Activated naive CD4-positive, alpha-beta T cell treated with anti-CD3 and anti-CD28 coated beads for 36 hours (primary cell): ENCODE measurements around the gene KCNQ1. TPM values are rescaled to one million over a fixed set of nuclear protein-coding genes. Genes with fewer than 3 reads are reported as not detected.

ENCODE experiments used
- CTCF ChIA-PET: fragments of 350-600 bp; sonication (Branson Sonifier 250); formaldehyde crosslinking; loops from one replicate; lab custom pipeline; 2021; ENCODE audit warnings: antibody characterized with exemption; lab: Charles Lee
- DNase-seq: peaks from one replicate; pipeline ENCODE4 v3.0.0-alpha.2; 2020
- H3K27ac Mint-ChIP-seq: one replicate; pipeline ENCODE4 v1.8.0; 2021; ENCODE audit warnings: mild to moderate bottlenecking, mixed read lengths
- H3K27me3 Mint-ChIP-seq: one replicate; pipeline ENCODE4 v1.8.0; 2021; ENCODE audit warnings: low read depth, mixed read lengths
- H3K36me3 Mint-ChIP-seq: one replicate; pipeline ENCODE4 v1.8.0; 2021; ENCODE audit warnings: low read depth, mixed read lengths
- H3K4me1 Mint-ChIP-seq: one replicate; pipeline ENCODE4 v1.8.0; 2021; ENCODE audit warnings: low read depth, mixed read lengths
- H3K4me3 Mint-ChIP-seq: one replicate; pipeline ENCODE4 v1.8.0; 2021; ENCODE audit warnings: mild to moderate bottlenecking, moderate library complexity, mixed read lengths
- H3K9me3 Mint-ChIP-seq: one replicate; pipeline ENCODE4 v1.8.0; 2021; ENCODE audit warnings: mixed read lengths
- intact Hi-C: fragments of 100-400 bp; cut with micrococcal nuclease; formaldehyde crosslinking; loops from one replicate; pipeline ENCODE4 v1.15.1; 2023
- total RNA-seq, 2 experiments: library from RNA; stranded (reverse); gene quantifications; one replicate each; pipeline ENCODE4 v1.2.3, GENCODE V29; 2021

The KCNQ1 gene
- total RNA-seq, 2 experiments from 2014 or later, result 10.6 to 10.8 TPM

- Mint-ChIP-seq H3K4me1 (peaks cover 13% of the 10 kb centered on the region), H3K36me3 (no peaks in the 10 kb centered on the region), H3K4me3 (no peak overlapping the region), H3K27me3 (no peaks in the 10 kb centered on the region), H3K9me3 (no peaks in the 10 kb centered on the region), H3K27ac (no peak overlapping the region)
- intact Hi-C loops, result loop anchor here (5.0 to 10.0 kb wide), 2 partner anchors 254 to 551 kb away; partner anchors contain the start of genes KCNQ1OT1 and NAP1L4
- DNase-seq, result no peak
- CTCF ChIA-PET, result no interaction called here
Measured at GRCh38 chr11:2441171-2441570, 3.6 kb upstream of the KCNQ1 start.

- H3K4me1 Mint-ChIP-seq, result peaks cover 23% of the 10 kb centered on the region
- H3K36me3 Mint-ChIP-seq, result no peaks in the 10 kb centered on the region
- H3K27me3 Mint-ChIP-seq, result no peaks in the 10 kb centered on the region
- CTCF ChIA-PET, result interaction anchor here (0.7 to 1.0 kb wide), 3 partner anchors 15 to 89 kb away, joined by 3 to 4 read pairs (median 3); no protein-coding TSS in a partner anchor
- intact Hi-C loops, result loop anchor here (5.0 to 10.0 kb wide), 2 partner anchors 252 to 550 kb away; partner anchors contain the start of genes KCNQ1OT1 and NAP1L4
- H3K27ac Mint-ChIP-seq, result no peak overlapping the region
- no peak for DNase-seq
- H3K9me3 Mint-ChIP-seq, result no peaks in the 10 kb centered on the region
- H3K4me3 Mint-ChIP-seq, result no peak overlapping the region
Measured at GRCh38 chr11:2442589-2442988, 2.2 kb upstream of the KCNQ1 start.

GRCh38 chr11:2443406-2443805, 1.4 kb upstream of the KCNQ1 start:
- Mint-ChIP-seq H3K9me3 (no peaks in the 10 kb centered on the region), H3K4me1 (peaks cover 26% of the 10 kb centered on the region), H3K27me3 (no peaks in the 10 kb centered on the region), H3K36me3 (no peaks in the 10 kb centered on the region), H3K4me3 (peak overlapping the region; percentile 2), H3K27ac (no peak overlapping the region)
- CTCF ChIA-PET, result interaction anchor here (1.0 to 4.8 kb wide), 2 partner anchors 16 to 88 kb away, joined by 3 to 16 read pairs; no protein-coding TSS in a partner anchor
- no peak for DNase-seq
- intact Hi-C loops, result loop anchor here (5.0 to 10.0 kb wide), 2 partner anchors 251 to 549 kb away; partner anchors contain the start of genes KCNQ1OT1 and NAP1L4

DNA sequence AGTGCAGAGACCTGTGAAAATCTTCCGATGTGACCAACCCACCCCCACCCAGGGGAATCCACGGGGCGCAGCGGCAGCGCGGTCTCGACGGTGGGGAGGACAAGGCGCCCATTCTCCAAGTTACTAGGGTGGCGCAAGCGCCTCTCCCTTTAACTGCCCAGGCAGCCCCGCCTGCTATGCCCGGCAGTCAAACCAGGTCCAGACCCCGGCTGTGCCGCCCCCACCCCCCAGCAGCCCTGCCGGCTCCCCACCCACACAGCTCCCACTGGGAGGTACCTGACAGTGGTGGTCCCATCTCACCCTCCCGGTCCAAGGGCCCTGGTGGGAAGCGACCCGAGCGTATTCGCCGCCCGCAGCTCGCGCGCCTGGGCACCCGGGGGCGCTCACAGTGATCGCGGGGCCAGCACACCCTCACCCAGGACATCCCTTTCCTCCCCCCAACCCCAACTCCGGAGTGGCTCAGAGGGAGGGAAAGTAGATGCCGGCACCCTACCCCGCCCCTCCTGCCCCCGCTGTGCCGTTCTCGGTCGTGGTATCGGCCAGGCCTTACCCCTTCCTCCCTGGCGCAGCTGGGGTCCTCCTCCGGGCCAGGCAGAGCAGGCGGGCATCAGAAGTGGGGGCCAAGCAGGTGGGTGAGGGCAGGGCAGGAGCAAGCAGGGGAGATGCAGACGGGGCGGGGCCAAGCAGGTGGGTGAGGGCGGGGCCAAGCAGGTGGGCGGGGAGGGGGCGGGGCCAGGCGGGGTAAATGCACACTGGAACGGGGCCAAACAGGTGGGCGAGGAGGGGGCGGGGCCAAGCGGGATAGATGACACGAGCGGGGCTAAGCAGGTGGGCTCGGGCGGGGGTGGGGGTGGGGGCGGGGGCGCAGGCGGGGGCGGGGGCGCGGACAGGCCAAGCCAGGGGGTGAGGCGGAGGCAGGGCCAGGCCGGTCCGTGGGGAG, 657 bp upstream of the KCNQ1 start, which contains the start of gene TRPM5:
TSS of gene TRPM5 (minus strand) at position 634 of the 940 bp plus-strand sequence. CDS start 21,478 bp downstream, outside the sequence.
- Mint-ChIP-seq H3K4me1 (peaks cover 26% of the 10 kb centered on the region), H3K9me3 (no peaks in the 10 kb centered on the region), H3K27me3 (no peaks in the 10 kb centered on the region), H3K36me3 (no peaks in the 10 kb centered on the region), H3K27ac (no peak within 1 kb of the TSS), H3K4me3 (peak within 1 kb of the TSS; percentile 89)
- DNase-seq, result peak; percentile 87
- intact Hi-C loops, result loop anchor here (5.0 to 10.0 kb wide), 2 partner anchors 251 to 548 kb away; partner anchors contain the start of genes KCNQ1OT1 and NAP1L4
- CTCF ChIA-PET, result interaction anchor here (1.0 to 4.8 kb wide), 4 partner anchors 16 to 88 kb away, joined by 3 to 16 read pairs (median 4); no protein-coding TSS in a partner anchor

- H3K4me1 Mint-ChIP-seq, result peaks cover 26% of the 10 kb centered on the region
- intact Hi-C loops, result loop anchor here (1.0 to 10.0 kb wide), 5 partner anchors 35 to 447 kb away; partner anchors contain the start of genes KCNQ1OT1 and TSSC4
- DNase-seq, result peak; percentile 36
- no peak overlapping the region for H3K27ac Mint-ChIP-seq
- H3K4me3 Mint-ChIP-seq, result peak overlapping the region; percentile 89
- H3K27me3 Mint-ChIP-seq, result no peaks in the 10 kb centered on the region
- CTCF ChIA-PET, result interaction anchor here (0.6 to 4.8 kb wide), 7 partner anchors 9 to 141 kb away, joined by 3 to 16 read pairs (median 3); no protein-coding TSS in a partner anchor
- H3K9me3 Mint-ChIP-seq, result no peaks in the 10 kb centered on the region
- H3K36me3 Mint-ChIP-seq, result no peaks in the 10 kb centered on the region
Measured at GRCh38 chr11:2445746-2446551, 1.1 kb downstream of the KCNQ1 start.

DNA sequence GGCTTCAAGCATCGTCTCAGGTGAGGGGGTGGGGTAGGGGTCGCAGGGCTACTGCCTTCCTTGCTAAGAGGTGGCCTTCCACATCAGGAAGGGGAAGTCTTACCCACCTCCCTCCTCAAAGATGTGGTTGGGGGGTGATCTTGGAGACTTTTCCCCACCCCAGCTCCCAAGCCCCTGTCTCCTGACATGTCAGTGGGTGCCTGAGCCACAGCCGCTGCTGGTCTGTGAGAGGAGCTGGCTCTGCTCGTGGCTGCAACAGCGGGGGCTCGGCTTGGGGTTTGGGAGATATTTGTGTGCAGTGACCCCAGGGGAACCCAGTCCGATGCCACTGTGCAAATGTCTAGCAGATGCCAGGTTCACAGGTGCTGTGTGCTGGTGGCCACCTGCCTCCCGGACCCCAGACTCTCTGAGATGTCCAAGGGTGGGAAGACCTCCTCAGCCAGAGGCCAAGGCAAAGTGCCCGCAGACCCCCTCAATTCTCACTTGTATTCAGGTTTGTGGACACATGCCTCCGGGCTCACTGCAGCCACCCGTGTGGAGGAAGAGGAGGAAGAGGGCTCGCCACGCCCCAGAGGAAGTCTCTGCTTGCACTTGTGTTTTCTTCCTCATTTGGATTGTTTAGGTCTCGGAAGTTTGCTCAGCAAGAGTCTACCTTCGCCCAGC, 1.9 kb downstream of the KCNQ1 start:
- Mint-ChIP-seq H3K4me1 (peaks cover 26% of the 10 kb centered on the region), H3K4me3 (peak overlapping the region; percentile 89), H3K36me3 (no peaks in the 10 kb centered on the region), H3K27ac (no peak overlapping the region), H3K27me3 (no peaks in the 10 kb centered on the region), H3K9me3 (no peaks in the 10 kb centered on the region)
- CTCF ChIA-PET, result interaction anchor here (1.3 to 4.8 kb wide), 3 partner anchors 10 to 85 kb away, joined by 3 to 16 read pairs (median 4); no protein-coding TSS in a partner anchor
- intact Hi-C loops, result loop anchor here (1.0 to 10.0 kb wide), 5 partner anchors 21 to 446 kb away; partner anchors contain the start of gene KCNQ1OT1
- peak; percentile 49 for DNase-seq

DNA sequence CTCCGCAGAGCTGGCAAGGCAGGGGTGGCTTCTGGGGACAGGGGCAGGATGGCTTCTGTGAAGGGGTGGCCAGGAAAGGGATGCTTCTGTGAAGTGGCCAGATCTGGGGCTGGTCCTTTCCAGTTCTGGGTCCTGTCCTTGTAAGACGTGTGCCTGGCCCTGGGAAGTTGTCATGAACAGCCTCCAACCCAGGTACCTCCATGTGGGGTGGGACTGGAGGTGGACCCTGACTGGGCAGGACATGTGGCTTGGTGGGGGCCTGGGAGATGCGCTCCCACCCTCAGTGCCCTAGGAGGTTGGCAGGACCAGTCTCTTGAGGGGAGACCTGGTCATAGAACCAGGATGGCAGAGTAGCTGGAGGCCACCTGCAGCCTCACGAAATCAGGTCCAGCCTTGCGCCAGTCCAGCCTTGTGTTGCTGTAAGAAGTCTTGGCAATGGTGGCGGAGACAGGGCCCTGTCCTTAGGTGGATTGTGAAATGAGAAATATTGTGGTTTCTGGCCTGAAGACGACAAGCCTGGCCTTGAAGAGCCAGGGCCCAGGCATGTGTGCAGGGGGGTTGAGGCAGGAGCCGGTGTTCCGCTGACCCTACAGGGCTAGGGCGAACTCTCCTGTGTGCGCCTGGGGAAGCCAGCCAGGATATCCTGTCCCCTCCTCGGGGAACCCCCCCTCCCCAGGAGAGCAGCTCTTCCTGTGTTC, 2.6 kb downstream of the KCNQ1 start:
- H3K4me1 Mint-ChIP-seq, result peaks cover 26% of the 10 kb centered on the region
- peak; percentile 48 for DNase-seq
- no peaks in the 10 kb centered on the region for H3K27me3 Mint-ChIP-seq
- CTCF ChIA-PET, result interaction anchor here (2.0 to 4.8 kb wide), 2 partner anchors 80 to 84 kb away, joined by 4 to 16 read pairs; no protein-coding TSS in a partner anchor
- H3K36me3 Mint-ChIP-seq, result no peaks in the 10 kb centered on the region
- H3K27ac Mint-ChIP-seq, result no peak overlapping the region
- peak overlapping the region; percentile 89 for H3K4me3 Mint-ChIP-seq
- H3K9me3 Mint-ChIP-seq, result no peaks in the 10 kb centered on the region
- intact Hi-C loops, result loop anchor here (1.0 to 10.0 kb wide), 5 partner anchors 20 to 445 kb away; partner anchors contain the start of gene KCNQ1OT1

GRCh38 chr11:2447951-2448650, 3.3 kb downstream of the KCNQ1 start:
- H3K4me3 Mint-ChIP-seq, result no peak overlapping the region
- no peak overlapping the region for H3K27ac Mint-ChIP-seq
- no peak for DNase-seq
- intact Hi-C loops, result loop anchor here (1.0 to 10.0 kb wide), 5 partner anchors 19 to 445 kb away; partner anchors contain the start of gene KCNQ1OT1
- no peaks in the 10 kb centered on the region for H3K27me3 Mint-ChIP-seq
- peaks cover 20% of the 10 kb centered on the region for H3K4me1 Mint-ChIP-seq
- no peaks in the 10 kb centered on the region for H3K9me3 Mint-ChIP-seq
- no peaks in the 10 kb centered on the region for H3K36me3 Mint-ChIP-seq
- CTCF ChIA-PET, result interaction anchor here (4.8 kb wide), 1 partner anchor 84 kb away, joined by 16 read pairs; no protein-coding TSS in a partner anchor

GRCh38 chr11:2448661-2449547, 4.1 kb downstream of the KCNQ1 start:
- Mint-ChIP-seq H3K4me1 (peaks cover 15% of the 10 kb centered on the region), H3K4me3 (no peak overlapping the region), H3K27ac (no peak overlapping the region), H3K36me3 (no peaks in the 10 kb centered on the region), H3K27me3 (no peaks in the 10 kb centered on the region), H3K9me3 (no peaks in the 10 kb centered on the region)
- CTCF ChIA-PET, result interaction anchor here (1.0 kb wide), 1 partner anchor 84 kb away, joined by 4 read pairs; no protein-coding TSS in a partner anchor
- DNase-seq, result no peak
- intact Hi-C loops, result loop anchor here (5.0 to 10.0 kb wide), 2 partner anchors 78 to 246 kb away; partner anchors contain the start of gene KCNQ1OT1
